Retinal pigment epithelial cell (primary cell): ENCODE data around the gene ZFTA.

Experiments used
- DNase-seq: peaks from one replicate; pipeline ENCODE4 v3.0.0-alpha.2; 2010; ENCODE audit warnings: low read depth
- H3K4me3 ChIP-seq: 2 replicates; pipeline ENCODE4 v1.5.1; 2011; ENCODE audit warnings: mild to moderate bottlenecking, low read length, control low read depth, moderate library complexity
- TF ChIP-seq, protein P1 (sequence below): conservative IDR thresholded peaks from 2 replicates; pipeline ENCODE4 v1.5.1; 2011; ENCODE audit warnings: low read depth, low read length, control low read depth, inconsistent platforms

ZFTA gene

DNA sequence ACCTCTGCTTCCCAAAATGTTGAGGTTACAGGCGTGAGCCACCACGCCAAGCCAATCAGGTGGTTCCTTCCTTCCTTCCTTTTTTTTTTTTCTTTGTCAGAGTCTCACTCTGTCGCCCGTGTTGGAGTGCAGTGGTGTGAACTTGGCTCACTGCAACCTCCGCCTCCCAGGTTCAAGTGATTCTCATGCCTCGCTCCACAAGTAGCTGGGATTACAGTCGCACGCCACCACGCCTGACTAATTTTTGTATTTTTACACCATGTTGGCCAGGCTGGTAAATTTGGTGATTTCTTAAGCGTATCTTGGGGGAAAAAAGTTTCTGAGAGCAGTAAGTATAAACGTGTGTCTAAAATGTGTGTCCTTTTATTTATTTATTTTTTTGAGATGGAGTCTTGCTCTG, 26.5 kb upstream of the ZFTA start:
- H3K4me3 ChIP-seq: no peak overlapping the region
- DNase-seq: no peak
- TF ChIP-seq, protein P1, sequence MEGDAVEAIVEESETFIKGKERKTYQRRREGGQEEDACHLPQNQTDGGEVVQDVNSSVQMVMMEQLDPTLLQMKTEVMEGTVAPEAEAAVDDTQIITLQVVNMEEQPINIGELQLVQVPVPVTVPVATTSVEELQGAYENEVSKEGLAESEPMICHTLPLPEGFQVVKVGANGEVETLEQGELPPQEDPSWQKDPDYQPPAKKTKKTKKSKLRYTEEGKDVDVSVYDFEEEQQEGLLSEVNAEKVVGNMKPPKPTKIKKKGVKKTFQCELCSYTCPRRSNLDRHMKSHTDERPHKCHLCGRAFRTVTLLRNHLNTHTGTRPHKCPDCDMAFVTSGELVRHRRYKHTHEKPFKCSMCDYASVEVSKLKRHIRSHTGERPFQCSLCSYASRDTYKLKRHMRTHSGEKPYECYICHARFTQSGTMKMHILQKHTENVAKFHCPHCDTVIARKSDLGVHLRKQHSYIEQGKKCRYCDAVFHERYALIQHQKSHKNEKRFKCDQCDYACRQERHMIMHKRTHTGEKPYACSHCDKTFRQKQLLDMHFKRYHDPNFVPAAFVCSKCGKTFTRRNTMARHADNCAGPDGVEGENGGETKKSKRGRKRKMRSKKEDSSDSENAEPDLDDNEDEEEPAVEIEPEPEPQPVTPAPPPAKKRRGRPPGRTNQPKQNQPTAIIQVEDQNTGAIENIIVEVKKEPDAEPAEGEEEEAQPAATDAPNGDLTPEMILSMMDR: no peak

DNA sequence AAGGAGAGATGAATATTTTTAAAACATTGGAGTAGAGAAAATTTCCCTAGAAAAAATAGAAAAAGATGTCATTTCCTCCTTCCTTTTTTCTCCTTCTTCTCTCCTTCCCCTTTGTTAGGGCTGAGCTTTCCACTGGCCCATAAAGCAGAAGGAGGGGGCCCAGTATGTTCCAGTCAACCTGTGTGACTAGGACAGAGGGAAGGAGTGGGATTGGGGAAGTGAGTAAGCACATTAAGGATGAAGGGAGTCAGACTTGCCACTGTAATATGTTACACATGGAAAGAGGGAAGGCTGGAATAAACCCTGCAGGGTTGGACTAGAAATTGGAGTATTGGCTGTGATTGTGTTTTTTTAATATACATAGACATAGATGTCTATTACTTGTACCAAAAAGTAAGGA, 24.6 kb upstream of the ZFTA start:
- DNase-seq: no peak
- TF ChIP-seq, protein P1: no peak
- no peak overlapping the region for H3K4me3 ChIP-seq

DNA sequence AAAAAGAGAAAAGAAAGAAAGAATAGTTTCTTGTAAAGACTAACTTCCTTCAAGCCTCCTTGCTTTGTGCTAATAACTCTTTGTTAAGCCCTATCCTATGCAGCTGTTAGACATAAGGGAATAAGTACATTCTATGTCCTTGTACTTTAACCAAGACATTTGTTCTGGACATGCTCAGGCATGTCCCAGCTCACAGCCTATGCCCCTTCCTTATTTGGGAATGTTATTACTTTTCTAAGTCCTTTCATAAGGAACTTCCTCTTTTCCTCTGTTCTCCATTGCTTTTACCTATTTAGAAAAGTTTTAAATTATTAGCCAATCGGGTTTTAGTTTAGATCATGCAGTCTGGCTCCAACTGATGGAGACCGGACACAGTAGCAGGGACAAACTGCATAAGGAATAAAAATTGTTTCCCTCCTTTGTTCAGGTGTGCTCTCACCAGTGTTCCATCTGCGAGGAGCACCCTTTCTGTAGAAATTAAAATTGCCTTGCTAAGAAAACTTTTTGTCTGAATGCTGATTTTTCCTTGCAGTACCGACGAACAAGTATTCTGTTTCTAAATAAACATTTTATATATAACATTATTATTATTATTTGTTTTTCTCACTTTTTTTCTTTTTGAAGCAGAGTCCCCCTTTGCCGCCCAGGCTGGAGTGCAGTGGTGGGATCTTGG, 23.1 kb upstream of the ZFTA start:
- no peak for DNase-seq
- TF ChIP-seq, protein P1: no peak
- H3K4me3 ChIP-seq: no peak overlapping the region

DNA sequence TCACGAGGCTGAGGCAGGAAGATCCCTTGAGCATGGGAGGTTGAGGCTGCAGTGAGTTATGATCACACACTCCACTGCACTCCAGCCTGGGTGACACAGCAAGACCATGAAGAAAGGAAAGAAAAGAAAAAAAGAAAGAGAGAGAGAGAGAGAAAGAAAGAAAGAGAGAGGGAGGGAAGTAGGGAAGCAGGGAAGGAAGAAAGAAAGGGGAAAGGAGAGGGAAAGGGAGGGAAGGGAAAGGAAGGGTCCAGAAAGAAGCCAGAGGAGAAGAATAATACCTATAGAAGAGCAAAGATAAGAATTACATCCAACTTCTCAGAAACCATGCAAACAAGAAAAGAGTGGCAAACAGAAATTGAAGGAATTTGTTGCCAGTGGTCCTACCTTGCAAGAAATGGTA, 17.2 kb upstream of the ZFTA start:
- no peak for DNase-seq
- TF ChIP-seq, protein P1: no peak

DNA sequence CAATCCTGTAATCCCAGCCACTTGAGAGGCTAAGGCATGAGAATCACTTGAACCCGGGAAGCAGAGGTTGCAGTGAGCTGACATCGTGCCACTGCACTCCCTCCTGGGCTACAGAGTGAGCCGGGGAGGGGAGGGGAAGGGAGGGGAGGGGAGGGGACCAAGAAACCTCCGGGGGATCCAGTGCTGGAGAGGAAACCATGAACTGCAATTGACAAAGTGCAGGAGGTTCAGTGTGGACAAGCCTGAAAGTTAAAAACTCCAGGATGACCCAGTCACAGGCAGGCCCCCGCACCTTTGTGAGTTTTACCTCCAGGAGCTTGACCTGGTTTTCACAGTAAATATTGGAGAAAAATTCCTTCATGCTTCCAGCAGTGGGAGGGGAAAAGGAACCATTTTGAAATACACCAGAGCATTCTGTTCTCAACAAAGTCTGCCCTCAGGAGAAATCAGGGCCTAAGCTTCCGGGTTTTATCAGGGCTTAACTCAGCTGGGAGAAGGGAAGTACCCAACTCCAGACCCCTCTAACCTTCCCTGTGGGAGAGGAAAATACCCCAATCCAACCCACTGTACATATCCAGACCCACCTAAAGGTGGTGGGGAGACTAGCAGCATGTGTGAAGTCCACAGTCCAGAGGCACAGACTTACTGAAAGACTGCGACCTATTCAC, 15.5 kb upstream of the ZFTA start:
- DNase-seq: no peak
- TF ChIP-seq, protein P1: no peak
- no peak overlapping the region for H3K4me3 ChIP-seq

More for the DNA sequence above, 17.2 kb upstream of the ZFTA start:
- H3K4me3 ChIP-seq: no peak overlapping the region

DNA sequence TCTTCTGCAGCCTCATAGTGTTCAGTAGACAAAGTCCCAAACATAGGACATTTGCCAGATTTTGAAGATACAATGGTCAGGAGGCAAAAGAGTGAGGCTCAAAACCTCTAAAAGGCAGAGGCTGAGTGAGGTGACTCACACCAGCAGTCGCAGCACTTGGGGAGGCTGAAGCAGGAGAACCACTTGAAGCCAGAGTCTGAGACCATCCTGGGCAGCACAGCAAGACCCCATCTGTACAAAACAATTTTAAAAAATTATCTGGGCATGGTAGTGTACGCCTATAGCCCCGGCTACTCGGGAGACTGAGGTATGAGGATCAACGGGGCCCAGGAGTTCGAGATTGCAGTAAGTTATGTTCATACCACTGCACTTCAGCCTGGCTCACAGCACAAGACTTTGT, 14.2 kb upstream of the ZFTA start:
- DNase-seq: no peak
- TF ChIP-seq, protein P1: no peak
- no peak overlapping the region for H3K4me3 ChIP-seq

DNA sequence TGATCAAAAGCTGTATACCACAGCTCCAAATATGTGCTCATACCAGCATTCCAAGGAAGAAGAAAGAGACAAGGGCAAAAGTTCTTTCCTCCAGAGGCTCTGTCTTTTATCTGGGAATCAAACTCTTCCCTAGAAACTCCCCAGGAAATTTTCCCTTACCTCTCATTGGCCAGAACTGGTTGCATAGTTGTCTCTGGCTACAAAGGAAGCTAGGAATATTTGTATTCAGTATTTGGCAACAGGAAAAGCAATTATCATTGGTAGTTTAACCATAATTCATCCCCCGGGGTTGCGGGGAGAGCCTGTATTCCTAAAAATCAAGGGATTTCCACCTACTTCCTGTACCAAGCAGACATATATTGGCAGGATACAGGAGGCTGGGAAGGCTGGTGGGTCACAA, 10.5 kb upstream of the ZFTA start:
- TF ChIP-seq, protein P1: no peak
- DNase-seq: no peak
- H3K4me3 ChIP-seq: no peak overlapping the region
